CD14-positive monocyte (primary cell): ENCODE data around the gene PRDX3. TPM values are rescaled to one million over a fixed set of nuclear protein-coding genes. Genes with fewer than 3 reads are reported as not detected.

Source experiments
- DNase-seq, 3 donors: peaks; one replicate each; pipeline ENCODE4 v3.0.0-alpha.2; 2011 to 2022
- H2AFZ ChIP-seq: 2 replicates; pipeline ENCODE4 v1.6.0; 2012; ENCODE audit warnings: mild to moderate bottlenecking, low read depth, low read length, inconsistent platforms; ENCODE audit not compliant: insufficient read depth, poor library complexity, severe bottlenecking
- H3K27ac ChIP-seq, 2 donors: 1 replicate in 1 of 2; 2 replicates in 1 of 2; pipeline ENCODE4 v1.5.1; 2012 to 2013; ENCODE audit warnings: low read length in 2 of 2, control low read depth in 1 of 2, inconsistent platforms in 1 of 2, low read depth in 1 of 2, mild to moderate bottlenecking in 1 of 2
- H3K27me3 ChIP-seq, 2 donors: one replicate each; pipeline versions ENCODE4 v1.6.0 to v1.6.1; 2011 to 2013; ENCODE audit warnings: low read length in 2 of 2; ENCODE audit not compliant: control insufficient read depth in 2 of 2, insufficient read depth in 2 of 2
- H3K36me3 ChIP-seq, 2 donors: replicated peaks in 1 of 2; 1 replicate in 1 of 2; 2 replicates in 1 of 2; pipeline versions ENCODE4 v1.5.1 to v1.6.1; 2012 to 2013; ENCODE audit warnings: low read length in 2 of 2, control low read depth in 1 of 2, inconsistent platforms in 1 of 2, mild to moderate bottlenecking in 1 of 2; ENCODE audit not compliant: insufficient read depth in 2 of 2, control insufficient read depth in 1 of 2
- H3K4me1 ChIP-seq, 2 donors: 1 replicate in 1 of 2; 2 replicates in 1 of 2; pipeline versions ENCODE4 v1.5.1 to v1.6.1; 2012 to 2013; ENCODE audit warnings: low read length in 2 of 2, control low read depth in 1 of 2, inconsistent platforms in 1 of 2, mild to moderate bottlenecking in 1 of 2, moderate library complexity in 1 of 2; ENCODE audit not compliant: insufficient read depth in 2 of 2, control insufficient read depth in 1 of 2
- H3K4me2 ChIP-seq: replicated peaks from 2 replicates; pipeline ENCODE3; 2012; ENCODE audit warnings: low read length, moderate library complexity, mild to moderate bottlenecking; ENCODE audit not compliant: poor library complexity, severe bottlenecking; ENCODE audit errors: extremely low read depth
- H3K4me3 ChIP-seq, 3 experiments: fragments of 200-600 bp in 1 of 3; sonication (generic) in 1 of 3; replicated peaks in 1 of 3; 1 replicate in 2 of 3; 2 replicates in 1 of 3; pipeline ENCODE4 v1.5.1; 2011 to 2013; ENCODE audit warnings: low read length in 3 of 3, mild to moderate bottlenecking in 3 of 3, control low read depth in 2 of 3, low read depth in 2 of 3, inconsistent platforms in 1 of 3, moderate library complexity in 1 of 3
- H3K79me2 ChIP-seq: 2 replicates; pipeline ENCODE4 v1.6.0; 2012; ENCODE audit warnings: mild to moderate bottlenecking, control low read depth, inconsistent platforms, low read length, moderate library complexity; ENCODE audit not compliant: insufficient read depth
- H3K9ac ChIP-seq: 2 replicates; pipeline ENCODE4 v1.6.0; 2017; ENCODE audit warnings: low read length, mild to moderate bottlenecking; ENCODE audit not compliant: insufficient read depth, poor library complexity, severe bottlenecking
- H3K9me3 ChIP-seq, 2 donors: replicated peaks in 1 of 2; 1 replicate in 1 of 2; 2 replicates in 1 of 2; pipeline versions ENCODE4 v1.5.1 to v1.6.1; 2012 to 2013; ENCODE audit warnings: low read length in 2 of 2, control low read depth in 1 of 2; ENCODE audit not compliant: control insufficient read depth in 1 of 2, insufficient read depth in 1 of 2
- H4K20me1 ChIP-seq: 2 replicates; pipeline ENCODE4 v1.6.0; 2012; ENCODE audit warnings: mild to moderate bottlenecking, low read length, control low read depth, moderate library complexity; ENCODE audit not compliant: insufficient read depth
- H3K27ac Mint-ChIP-seq, 7 donors: one replicate each; pipeline ENCODE4 v1.8.0; 2020; ENCODE audit warnings: mild to moderate bottlenecking in 7 of 7, mixed read lengths in 7 of 7, moderate library complexity in 6 of 7, inconsistent platforms in 2 of 7
- H3K27me3 Mint-ChIP-seq, 3 donors: one replicate each; pipeline ENCODE4 v1.8.0; 2021 to 2022; ENCODE audit warnings: low read depth in 3 of 3, mild to moderate bottlenecking in 3 of 3, mixed read lengths in 3 of 3, moderate library complexity in 3 of 3, inconsistent platforms in 1 of 3
- H3K36me3 Mint-ChIP-seq, 2 donors: one replicate each; pipeline ENCODE4 v1.8.0; 2020; ENCODE audit warnings: mixed read lengths in 2 of 2, inconsistent platforms in 1 of 2, mild to moderate bottlenecking in 1 of 2
- H3K4me1 Mint-ChIP-seq: one replicate; pipeline ENCODE4 v1.8.0; 2020; ENCODE audit warnings: mild to moderate bottlenecking, mixed read lengths
- H3K4me3 Mint-ChIP-seq, 2 donors: one replicate each; pipeline ENCODE4 v1.8.0; 2020; ENCODE audit warnings: mild to moderate bottlenecking in 2 of 2, mixed read lengths in 2 of 2, moderate library complexity in 1 of 2
- H3K9me3 Mint-ChIP-seq, 7 donors: one replicate each; pipeline ENCODE4 v1.8.0; 2020 to 2022; ENCODE audit warnings: mixed read lengths in 7 of 7, mild to moderate bottlenecking in 6 of 7, moderate library complexity in 6 of 7, inconsistent platforms in 2 of 7
- WGBS: methylation state at CpG from one replicate; pipeline ENCODE4 v1.1.5; 2013; ENCODE audit warnings: missing lambda C conversion rate; ENCODE audit not compliant: insufficient coverage; 5-methylcytosine and 5-hydroxymethylcytosine counted together
- intact Hi-C, 2 donors: fragments of 100-400 bp; cut with micrococcal nuclease; formaldehyde crosslinking; loops; one replicate each; pipeline versions ENCODE4 v1.15.0 to v1.15.1; 2023
- polyA plus RNA-seq, 3 donors: library from polyadenylated mRNA; depleted of rRNA in 1 of 3; unstranded in 2 of 3; stranded (reverse) in 1 of 3; fragments of 300-500 nt in 2 of 3; fragments of >200 nt in 1 of 3; fragmentation: Illumina TruSeq in 2 of 3; gene quantifications; 1 replicate in 2 of 3; 2 replicates in 1 of 3; pipeline ENCODE4 v1.2.3, GENCODE V29; 2012 to 2021
- TF ChIP-seq, protein P1 (sequence below): fragments of 200-600 bp; IDR thresholded peaks from one replicate; pipeline ENCODE4 v1.8.0; 2022; ENCODE audit warnings: antibody characterized with exemption, mild to moderate bottlenecking

The PRDX3 gene
- polyA plus RNA-seq, 3 donors, result 81.9 to 459 (median 410) TPM

DNA sequence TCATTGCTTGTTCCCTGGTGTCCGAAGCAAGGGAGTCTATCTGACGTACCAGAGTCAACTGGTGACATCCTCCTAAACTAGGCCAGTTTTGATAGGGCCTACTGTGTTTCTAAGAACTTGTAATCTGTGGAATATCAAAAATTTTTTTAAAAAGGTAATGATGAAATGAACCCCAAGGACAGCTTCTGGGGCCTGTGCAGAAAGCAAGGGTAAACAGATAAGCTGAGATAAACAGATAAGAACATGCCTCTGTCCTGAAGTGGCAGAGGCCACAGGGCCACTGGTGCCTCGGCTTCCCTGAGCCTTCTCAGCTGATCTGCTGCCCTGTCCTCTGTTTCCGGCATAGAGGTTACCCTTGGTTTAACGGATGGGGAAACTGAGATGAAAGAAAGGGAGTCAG lies 37.5 kb upstream of the PRDX3 start:
- Histone ChIP-seq H3K9me3 (no peaks in the 10 kb centered on the region), H3K4me2 (no peak overlapping the region), H3K79me2 (peaks cover 4% of the 10 kb centered on the region), H3K27ac (no peak overlapping the region), H3K4me1 (peaks cover 21 to 34% of the 10 kb centered on the region in 2 donors), H3K4me3 (no peak overlapping the region), H4K20me1 (peaks cover 8% of the 10 kb centered on the region), H2AFZ (no peak overlapping the region), H3K36me3 (peaks cover 0 to 4% of the 10 kb centered on the region in 2 donors), H3K27me3 (no peaks in the 10 kb centered on the region), H3K9ac (no peak overlapping the region)
- DNase-seq, result no peak
- Mint-ChIP-seq H3K9me3 (peaks cover 0 to 1% (median 0%) of the 10 kb centered on the region in 7 donors), H3K4me1 (peaks cover 45% of the 10 kb centered on the region), H3K27ac (no peak overlapping the region), H3K4me3 (no peak overlapping the region), H3K36me3 (peaks cover 5 to 6% of the 10 kb centered on the region in 2 donors), H3K27me3 (peaks cover 0 to 4% (median 2%) of the 10 kb centered on the region in 3 donors)
- 100% methylated on average over 2 of the region's 5 CpGs for WGBS
- TF ChIP-seq, protein P1, sequence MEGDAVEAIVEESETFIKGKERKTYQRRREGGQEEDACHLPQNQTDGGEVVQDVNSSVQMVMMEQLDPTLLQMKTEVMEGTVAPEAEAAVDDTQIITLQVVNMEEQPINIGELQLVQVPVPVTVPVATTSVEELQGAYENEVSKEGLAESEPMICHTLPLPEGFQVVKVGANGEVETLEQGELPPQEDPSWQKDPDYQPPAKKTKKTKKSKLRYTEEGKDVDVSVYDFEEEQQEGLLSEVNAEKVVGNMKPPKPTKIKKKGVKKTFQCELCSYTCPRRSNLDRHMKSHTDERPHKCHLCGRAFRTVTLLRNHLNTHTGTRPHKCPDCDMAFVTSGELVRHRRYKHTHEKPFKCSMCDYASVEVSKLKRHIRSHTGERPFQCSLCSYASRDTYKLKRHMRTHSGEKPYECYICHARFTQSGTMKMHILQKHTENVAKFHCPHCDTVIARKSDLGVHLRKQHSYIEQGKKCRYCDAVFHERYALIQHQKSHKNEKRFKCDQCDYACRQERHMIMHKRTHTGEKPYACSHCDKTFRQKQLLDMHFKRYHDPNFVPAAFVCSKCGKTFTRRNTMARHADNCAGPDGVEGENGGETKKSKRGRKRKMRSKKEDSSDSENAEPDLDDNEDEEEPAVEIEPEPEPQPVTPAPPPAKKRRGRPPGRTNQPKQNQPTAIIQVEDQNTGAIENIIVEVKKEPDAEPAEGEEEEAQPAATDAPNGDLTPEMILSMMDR, result no peak
- intact Hi-C loops, result no loop called here

GRCh38 chr10:119215371-119215770 lies 36.8 kb upstream of the PRDX3 start:
- Histone ChIP-seq H3K4me1 (peaks cover 21 to 34% of the 10 kb centered on the region in 2 donors), H3K9ac (no peak overlapping the region), H3K27me3 (no peaks in the 10 kb centered on the region), H3K36me3 (peaks cover 0 to 4% of the 10 kb centered on the region in 2 donors), H3K79me2 (peaks cover 9% of the 10 kb centered on the region), H3K9me3 (no peaks in the 10 kb centered on the region), H4K20me1 (peaks cover 4% of the 10 kb centered on the region), H3K4me3 (no peak overlapping the region), H3K27ac (no peak overlapping the region), H2AFZ (no peak overlapping the region), H3K4me2 (no peak overlapping the region)
- 40% methylated on average over 1 of the region's 2 CpGs for WGBS
- TF ChIP-seq, protein P1, result no peak
- H3K36me3 Mint-ChIP-seq, result peaks cover 6 to 7% of the 10 kb centered on the region in 2 donors
- no peak overlapping the region for H3K27ac Mint-ChIP-seq
- no peak for DNase-seq
- peaks cover 0 to 4% (median under 1%) of the 10 kb centered on the region in 3 donors for H3K27me3 Mint-ChIP-seq
- peaks cover 45% of the 10 kb centered on the region for H3K4me1 Mint-ChIP-seq
- intact Hi-C loops, result no loop called here
- no peak overlapping the region for H3K4me3 Mint-ChIP-seq
- H3K9me3 Mint-ChIP-seq, result peaks cover 0 to 1% (median 0%) of the 10 kb centered on the region in 7 donors
